Tibial artery (tissue), 4 donors: Measurements from ENCODE around the gene XPNPEP3.

Experiments used
- DNase-seq, 2 donors: peaks; one replicate each; pipeline ENCODE4 v3.0.0-alpha.2; 2019
- H3K27ac ChIP-seq, 2 donors: fragments of 200-600 bp; sonication (generic) in 1 of 2; 1 replicate in 1 of 2; 2 replicates in 1 of 2; pipeline ENCODE4 v1.5.1; 2018 to 2019; ENCODE audit warnings: mild to moderate bottlenecking in 1 of 2
- H3K27me3 ChIP-seq, 2 donors: fragments of 200-600 bp; sonication (generic) in 1 of 2; one replicate each; pipeline versions ENCODE4 v1.5.1 to v1.6.0; 2016 to 2019
- H3K36me3 ChIP-seq, 3 donors: fragments of 200-600 bp; sonication (generic) in 2 of 3; one replicate each; pipeline ENCODE4 v1.5.1; 2016 to 2019; ENCODE audit warnings: mild to moderate bottlenecking in 2 of 3
- H3K4me1 ChIP-seq, 4 donors: fragments of 200-600 bp; sonication (generic) in 2 of 4; 1 replicate in 3 of 4; 2 replicates in 1 of 4; pipeline ENCODE4 v1.5.1; 2016 to 2019
- H3K4me3 ChIP-seq, 2 donors: fragments of 200-600 bp; sonication (generic) in 1 of 2; 1 replicate in 1 of 2; 2 replicates in 1 of 2; pipeline ENCODE4 v1.5.1; 2018 to 2019; ENCODE audit warnings: mild to moderate bottlenecking in 2 of 2
- H3K9me3 ChIP-seq, 3 donors: fragments of 200-600 bp; sonication (generic) in 1 of 3; one replicate each; pipeline ENCODE4 v1.5.1; 2016 to 2019
- CTCF ChIP-seq, 2 experiments: fragments of 200-600 bp in 1 of 2; fragments of 450-650 bp in 1 of 2; IDR thresholded peaks; one replicate each; pipeline ENCODE4 v1.5.1; 2017 to 2019; ENCODE audit warnings: antibody characterized with exemption in 2 of 2, mild to moderate bottlenecking in 1 of 2, moderate library complexity in 1 of 2
- intact Hi-C: fragments of 100-400 bp; cut with DNase I; formaldehyde crosslinking; loops from one replicate; pipeline ENCODE4 v1.15.0; 2023; ENCODE audit warnings: low total_unique reads

XPNPEP3 gene

DNA sequence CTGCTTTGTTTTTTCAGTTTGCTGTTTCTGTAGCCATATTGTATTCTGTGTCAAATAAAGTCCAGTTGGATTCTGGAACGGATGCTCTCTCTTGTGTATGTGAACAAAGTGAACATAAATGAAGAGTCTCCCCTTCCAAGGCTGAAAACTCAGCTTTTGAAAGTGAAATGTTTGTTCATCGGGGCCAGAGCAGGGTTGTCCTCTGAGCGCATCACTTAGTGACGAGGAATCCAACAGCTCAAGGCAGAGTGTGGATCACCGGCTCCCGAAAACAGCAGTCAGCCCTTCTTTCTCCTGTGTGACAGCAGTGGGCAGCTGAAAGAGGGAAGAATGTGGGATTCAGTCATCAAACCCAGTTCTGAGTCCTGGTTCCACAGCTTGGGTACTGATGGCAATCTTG, 115.6 kb downstream of the XPNPEP3 start:
- no peak for DNase-seq
- Histone ChIP-seq H3K4me3 (no peak overlapping the region), H3K27ac (no peak overlapping the region), H3K36me3 (peaks cover 34 to 60% (median 46%) of the 10 kb centered on the region in 3 donors), H3K27me3 (no peaks in the 10 kb centered on the region), H3K4me1 (no peaks in the 10 kb centered on the region), H3K9me3 (no peaks in the 10 kb centered on the region)
- intact Hi-C loops: no loop called here
- TF ChIP-seq CTCF (IDR thresholded peaks at IDR 0.05): no peak

DNA sequence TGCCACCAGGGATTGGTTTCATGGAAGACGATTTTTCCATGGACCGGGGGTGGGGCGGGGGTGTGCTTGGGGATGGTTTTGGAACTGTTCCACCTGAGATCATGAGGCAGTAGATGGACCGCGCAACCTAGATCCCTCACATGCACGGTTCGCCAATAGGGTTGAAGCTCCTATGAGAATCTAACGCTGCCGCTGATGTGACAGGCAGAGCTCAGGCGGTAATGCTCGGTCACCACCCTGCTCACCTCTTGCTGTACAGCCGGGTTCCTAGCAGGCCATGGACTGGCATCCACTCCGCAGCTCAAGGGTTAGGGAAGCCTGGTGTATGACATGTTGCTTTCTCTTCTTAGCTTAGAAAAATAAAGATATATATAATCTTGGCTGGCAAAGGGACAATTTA, 116.2 kb downstream of the XPNPEP3 start:
- TF ChIP-seq CTCF (IDR thresholded peaks at IDR 0.05): no peak
- Histone ChIP-seq H3K4me3 (no peak overlapping the region), H3K27ac (no peak overlapping the region), H3K27me3 (no peaks in the 10 kb centered on the region), H3K4me1 (no peaks in the 10 kb centered on the region), H3K36me3 (peaks cover 29 to 55% (median 42%) of the 10 kb centered on the region in 3 donors), H3K9me3 (no peaks in the 10 kb centered on the region)
- DNase-seq: no peak
- intact Hi-C loops: no loop called here

GRCh38 chr22:40975366-40975765, 118.4 kb downstream of the XPNPEP3 start:
- Histone ChIP-seq H3K4me3 (no peak overlapping the region), H3K9me3 (no peaks in the 10 kb centered on the region), H3K4me1 (no peaks in the 10 kb centered on the region), H3K27me3 (no peaks in the 10 kb centered on the region), H3K36me3 (peaks cover 13 to 32% (median 27%) of the 10 kb centered on the region in 3 donors), H3K27ac (no peak overlapping the region)
- intact Hi-C loops: no loop called here
- no peak for DNase-seq
- TF ChIP-seq CTCF (IDR thresholded peaks at IDR 0.05): no peak

DNA sequence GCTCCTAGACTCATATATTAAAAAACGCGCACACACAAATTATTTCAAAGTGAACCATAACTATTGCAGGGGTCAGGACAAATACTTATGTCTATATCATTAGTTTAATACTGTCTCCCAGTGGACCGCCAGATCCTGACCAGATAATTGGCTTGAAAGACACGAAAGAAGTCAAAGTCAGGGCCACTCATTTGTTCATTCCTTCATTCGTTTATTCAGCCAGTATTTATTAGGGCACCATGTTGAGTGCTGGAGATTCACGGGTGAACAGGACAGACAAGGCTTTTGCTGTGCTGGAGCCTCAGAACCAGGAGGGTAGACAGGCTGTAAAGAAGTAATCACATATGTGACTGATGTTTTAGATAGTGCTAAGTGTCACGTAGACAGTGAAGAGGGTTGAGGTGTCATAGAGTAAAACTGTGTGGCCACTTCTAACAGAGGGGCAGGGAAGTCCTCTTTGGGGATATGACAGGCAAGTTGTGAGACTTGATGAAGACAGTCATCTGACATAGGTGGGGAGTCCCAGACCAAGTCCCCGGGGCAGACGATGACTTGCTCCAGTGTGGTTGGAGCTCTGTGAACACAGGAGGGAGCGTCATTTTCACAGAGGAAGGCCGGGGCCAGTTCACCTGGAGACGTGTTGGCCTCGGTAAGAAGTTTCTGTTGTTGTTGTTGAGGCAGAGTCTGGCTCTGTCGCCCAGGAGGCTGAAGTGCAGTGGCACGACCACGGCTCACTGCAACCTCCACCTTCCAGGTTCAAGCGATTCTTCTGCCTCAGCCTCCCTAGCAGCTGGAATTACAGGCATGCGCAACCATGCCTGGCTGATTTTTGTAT, 120.1 kb downstream of the XPNPEP3 start:
- Histone ChIP-seq H3K4me1 (no peaks in the 10 kb centered on the region), H3K27me3 (no peaks in the 10 kb centered on the region), H3K36me3 (peaks cover 13 to 17% (median 13%) of the 10 kb centered on the region in 3 donors), H3K9me3 (no peaks in the 10 kb centered on the region), H3K4me3 (no peak overlapping the region), H3K27ac (no peak overlapping the region)
- TF ChIP-seq CTCF (IDR thresholded peaks at IDR 0.05): no peak
- intact Hi-C loops: no loop called here
- no peak for DNase-seq

- H3K36me3 ChIP-seq: no peaks in the 10 kb centered on the region
- no peak overlapping the region for H3K4me3 ChIP-seq
- H3K27ac ChIP-seq: no peak overlapping the region
- DNase-seq: no peak
- H3K4me1 ChIP-seq: no peaks in the 10 kb centered on the region
- no peaks in the 10 kb centered on the region for H3K27me3 ChIP-seq
- no peak for TF ChIP-seq CTCF (IDR thresholded peaks at IDR 0.05)
- no peaks in the 10 kb centered on the region for H3K9me3 ChIP-seq
- intact Hi-C loops: no loop called here
Measured at GRCh38 chr22:40979198-40979597, 122.2 kb downstream of the XPNPEP3 start.
